Measurements from ENCODE around the gene ZFTA.

The ZFTA gene

DNA sequence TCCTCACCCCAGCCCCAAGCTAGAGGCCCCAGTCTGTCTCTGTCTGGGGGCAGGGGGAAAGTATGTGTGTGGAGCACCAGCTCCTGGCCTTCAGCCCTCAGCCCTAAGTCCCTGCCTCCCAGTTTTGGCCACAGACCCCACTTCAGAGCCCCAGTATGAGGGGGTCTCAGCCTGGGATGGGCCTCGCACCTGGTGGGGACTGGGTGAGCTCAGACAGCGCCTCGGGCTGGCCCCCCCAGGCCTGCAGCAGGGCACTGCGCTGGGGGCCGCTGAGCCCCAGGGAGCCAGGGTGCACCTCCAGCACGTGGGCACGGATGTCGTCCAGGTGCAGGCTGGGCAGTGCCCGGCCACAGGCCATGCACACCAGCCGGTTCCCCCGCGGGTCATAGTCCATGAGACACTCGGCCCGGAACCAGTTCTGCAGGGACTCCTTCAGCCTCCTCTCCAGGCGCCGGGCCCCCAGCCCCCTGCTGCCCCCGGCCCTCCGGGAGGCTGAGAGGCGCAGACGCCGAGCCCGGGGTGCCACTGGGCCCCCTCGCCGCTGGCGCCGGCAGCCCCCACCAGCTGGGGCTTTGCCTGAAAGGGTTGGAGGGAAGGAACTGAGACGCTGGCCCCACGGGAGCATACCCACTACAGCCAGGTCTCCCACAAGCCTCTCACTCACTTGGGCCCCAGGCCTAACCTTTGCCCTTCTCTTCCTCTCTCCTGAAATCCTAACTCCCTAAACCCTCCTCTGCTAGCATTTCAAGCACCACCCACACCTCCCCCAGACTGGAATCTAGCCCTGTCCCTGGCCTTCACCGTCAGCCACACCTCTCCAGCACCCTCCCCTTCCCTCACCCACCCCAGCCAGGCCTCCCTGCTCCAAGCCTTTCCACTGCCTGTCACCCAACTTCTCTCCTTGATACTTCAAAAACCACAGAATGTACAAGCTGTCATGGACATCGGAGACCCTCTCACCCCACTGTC is 3.6 kb downstream of the ZFTA start:
- Histone ChIP-seq H3K27me3 (ENCODE audit: control insufficient read depth, low read length) (peaks cover 10% of the 10 kb centered on the region), H3K79me2 (ENCODE audit: control insufficient read depth, low read length) (peaks cover 18% of the 10 kb centered on the region), H3F3A (ENCODE audit: control insufficient read depth, insufficient read depth) (0 out of 2 replicates have a peak, but pooled peaks cover 3% of the 10 kb centered on the region), H3K9me2 (replicated peaks; ENCODE audit: control insufficient read depth, low read length) (no peaks in the 10 kb centered on the region), H3K27ac (ENCODE audit: low read depth, low read length) (no peak overlapping the region), H3K4me1 (ENCODE audit: control insufficient read depth, low read length) (peaks cover 18% of the 10 kb centered on the region), H4K20me1 (ENCODE audit: control insufficient read depth, insufficient read depth, low read depth, low read length) (peaks cover 13% of the 10 kb centered on the region; the same call in 1 of the 2 replicates), H3K4me2 (ENCODE audit: low read length) (no peak overlapping the region), H3K9me3 (ENCODE audit: control insufficient read depth, insufficient read depth, low read length) (no peaks in the 10 kb centered on the region), H3K4me3 (ENCODE audit: low read length) (no peak overlapping the region), H3K36me3 (ENCODE audit: control insufficient read depth, low read length) (peaks cover 14% of the 10 kb centered on the region)
- TF ChIP-seq, protein P1, sequence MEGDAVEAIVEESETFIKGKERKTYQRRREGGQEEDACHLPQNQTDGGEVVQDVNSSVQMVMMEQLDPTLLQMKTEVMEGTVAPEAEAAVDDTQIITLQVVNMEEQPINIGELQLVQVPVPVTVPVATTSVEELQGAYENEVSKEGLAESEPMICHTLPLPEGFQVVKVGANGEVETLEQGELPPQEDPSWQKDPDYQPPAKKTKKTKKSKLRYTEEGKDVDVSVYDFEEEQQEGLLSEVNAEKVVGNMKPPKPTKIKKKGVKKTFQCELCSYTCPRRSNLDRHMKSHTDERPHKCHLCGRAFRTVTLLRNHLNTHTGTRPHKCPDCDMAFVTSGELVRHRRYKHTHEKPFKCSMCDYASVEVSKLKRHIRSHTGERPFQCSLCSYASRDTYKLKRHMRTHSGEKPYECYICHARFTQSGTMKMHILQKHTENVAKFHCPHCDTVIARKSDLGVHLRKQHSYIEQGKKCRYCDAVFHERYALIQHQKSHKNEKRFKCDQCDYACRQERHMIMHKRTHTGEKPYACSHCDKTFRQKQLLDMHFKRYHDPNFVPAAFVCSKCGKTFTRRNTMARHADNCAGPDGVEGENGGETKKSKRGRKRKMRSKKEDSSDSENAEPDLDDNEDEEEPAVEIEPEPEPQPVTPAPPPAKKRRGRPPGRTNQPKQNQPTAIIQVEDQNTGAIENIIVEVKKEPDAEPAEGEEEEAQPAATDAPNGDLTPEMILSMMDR (IDR thresholded peaks at IDR 0.05; ENCODE audit: low read depth, low read length, poor library complexity, severe bottlenecking) = no peak
- TF ChIP-seq EZH2phosphoT487 (IDR thresholded peaks at IDR 0.05; ENCODE audit: borderline replicate concordance, low read length) = no peak

DNA sequence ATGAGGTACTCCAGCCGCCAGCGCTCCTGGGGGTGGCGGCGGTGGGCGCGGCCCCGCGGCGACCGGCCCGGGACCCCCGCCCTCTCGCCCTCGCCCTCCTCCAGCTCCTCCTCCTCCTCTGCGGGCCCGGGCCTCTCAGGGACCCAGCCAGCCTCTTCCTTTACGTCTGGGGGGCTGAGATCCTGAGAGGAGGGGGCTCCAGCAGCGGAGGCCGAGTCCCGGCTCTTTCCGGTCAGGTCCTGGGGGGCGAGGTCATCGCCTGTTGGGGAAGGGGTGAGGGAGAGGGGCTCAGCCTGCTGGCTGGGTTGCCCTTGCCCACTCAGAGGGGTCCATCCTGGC is 4.3 kb downstream of the ZFTA start:
- Histone ChIP-seq H3F3A (ENCODE audit: control insufficient read depth, insufficient read depth) (0 out of 2 replicates have a peak, but pooled peaks cover 3% of the 10 kb centered on the region), H3K27ac (ENCODE audit: low read depth, low read length) (no peak overlapping the region), H3K9me3 (ENCODE audit: control insufficient read depth, insufficient read depth, low read length) (no peaks in the 10 kb centered on the region), H3K27me3 (ENCODE audit: control insufficient read depth, low read length) (peaks cover 3% of the 10 kb centered on the region), H4K20me1 (ENCODE audit: control insufficient read depth, insufficient read depth, low read depth, low read length) (peaks cover 13% of the 10 kb centered on the region; the same call in 1 of the 2 replicates), H3K9me2 (replicated peaks; ENCODE audit: control insufficient read depth, low read length) (no peaks in the 10 kb centered on the region), H3K36me3 (ENCODE audit: control insufficient read depth, low read length) (peaks cover 16% of the 10 kb centered on the region), H3K79me2 (ENCODE audit: control insufficient read depth, low read length) (peaks cover 18% of the 10 kb centered on the region), H3K4me2 (ENCODE audit: low read length) (no peak overlapping the region), H3K4me3 (ENCODE audit: low read length) (no peak overlapping the region), H3K4me1 (ENCODE audit: control insufficient read depth, low read length) (peaks cover 12% of the 10 kb centered on the region)
- TF ChIP-seq EZH2phosphoT487 (IDR thresholded peaks at IDR 0.05; ENCODE audit: borderline replicate concordance, low read length) = no peak
- TF ChIP-seq, protein P1 (IDR thresholded peaks at IDR 0.05; ENCODE audit: low read depth, low read length, poor library complexity, severe bottlenecking) = no peak

- TF ChIP-seq EZH2phosphoT487 (IDR thresholded peaks at IDR 0.05; ENCODE audit: borderline replicate concordance, low read length) = no peak
- TF ChIP-seq, protein P1 (IDR thresholded peaks at IDR 0.05; ENCODE audit: low read depth, low read length, poor library complexity, severe bottlenecking) = no peak
- Histone ChIP-seq H3K4me1 (ENCODE audit: control insufficient read depth, low read length) (peaks cover 11% of the 10 kb centered on the region), H3K79me2 (ENCODE audit: control insufficient read depth, low read length) (peaks cover 18% of the 10 kb centered on the region), H3K4me3 (ENCODE audit: low read length) (no peak overlapping the region), H3K9me3 (ENCODE audit: control insufficient read depth, insufficient read depth, low read length) (no peaks in the 10 kb centered on the region), H3K27ac (ENCODE audit: low read depth, low read length) (no peak overlapping the region), H3K9me2 (replicated peaks; ENCODE audit: control insufficient read depth, low read length) (no peaks in the 10 kb centered on the region), H3K27me3 (ENCODE audit: control insufficient read depth, low read length) (no peaks in the 10 kb centered on the region), H3K4me2 (ENCODE audit: low read length) (no peak overlapping the region), H3F3A (ENCODE audit: control insufficient read depth, insufficient read depth) (0 out of 2 replicates have a peak, but pooled peaks cover 3% of the 10 kb centered on the region), H4K20me1 (ENCODE audit: control insufficient read depth, insufficient read depth, low read depth, low read length) (peaks cover 13% of the 10 kb centered on the region; the same call in 1 of the 2 replicates), H3K36me3 (ENCODE audit: control insufficient read depth, low read length) (peaks cover 16% of the 10 kb centered on the region)
Measured at GRCh38 chr11:63763496-63764339, 4.9 kb downstream of the ZFTA start.

Measured in DOHH2 (cell line).